Measurements from ENCODE around the gene COMMD1.

The COMMD1 gene

GRCh38 chr2:62010632-62011256 lies 105.3 kb downstream of the COMMD1 start:
- Histone ChIP-seq H3K9me2 (replicated peaks; ENCODE audit: insufficient read depth, low read length) (no peaks in the 10 kb centered on the region), H3K36me3 (replicated peaks; ENCODE audit: insufficient read depth, low read length) (no peaks in the 10 kb centered on the region), H3F3A (ENCODE audit: insufficient read depth, low read length) (no peaks in the 10 kb centered on the region), H3K9ac (ENCODE audit: low read length) (no peak overlapping the region), H4K20me1 (ENCODE audit: insufficient read depth, low read length) (no peaks in the 10 kb centered on the region), H3K4me1 (ENCODE audit: low read length) (no peaks in the 10 kb centered on the region), H3K4me2 (ENCODE audit: low read depth, low read length) (no peak overlapping the region), H3K4me3 (ENCODE audit: low read length) (no peak overlapping the region), H3K27ac (ENCODE audit: low read length) (no peak overlapping the region), H2AFZ (ENCODE audit: low read length) (no peak overlapping the region), H3K79me2 (ENCODE audit: low read length) (no peaks in the 10 kb centered on the region), H3K27me3 (replicated peaks; ENCODE audit: insufficient read depth, low read length) (no peaks in the 10 kb centered on the region), H3K9me3 (replicated peaks; ENCODE audit: insufficient read depth, low read length) (no peaks in the 10 kb centered on the region)
- no peak for TF ChIP-seq EZH2 (optimal IDR thresholded peaks at IDR 0.05; ENCODE audit: low read depth, low read length)
- no peak for TF ChIP-seq CTCF (IDR thresholded peaks at IDR 0.05; ENCODE audit: low read length)
- no peak for TF ChIP-seq EZH2phosphoT487 (IDR thresholded peaks at IDR 0.05; ENCODE audit: low read length)
- DNase-seq, result no peak

DNA sequence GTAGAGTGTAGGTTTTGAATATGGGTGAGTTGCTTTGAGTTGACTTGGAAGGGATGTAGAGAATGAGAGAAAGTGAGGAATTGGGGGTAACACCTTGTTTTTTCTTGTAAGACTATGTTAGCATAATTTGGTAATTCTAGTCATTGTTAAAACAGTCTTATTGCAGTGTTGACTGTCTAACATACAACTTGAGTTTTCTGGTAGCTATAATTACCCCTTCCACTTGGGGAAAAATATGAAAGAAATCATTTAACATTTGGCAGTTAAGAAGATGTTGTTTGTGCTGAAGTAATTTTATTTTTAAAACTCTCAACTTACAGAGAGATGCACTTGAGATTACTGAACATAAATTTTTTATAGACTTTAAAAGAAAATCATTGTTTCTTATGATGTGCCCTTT lies 108.2 kb downstream of the COMMD1 start:
- Histone ChIP-seq H3K36me3 (replicated peaks; ENCODE audit: insufficient read depth, low read length) (no peaks in the 10 kb centered on the region), H3K4me1 (ENCODE audit: low read length) (no peaks in the 10 kb centered on the region), H3F3A (ENCODE audit: insufficient read depth, low read length) (no peaks in the 10 kb centered on the region), H3K4me2 (ENCODE audit: low read depth, low read length) (no peak overlapping the region), H4K20me1 (ENCODE audit: insufficient read depth, low read length) (no peaks in the 10 kb centered on the region), H3K9me3 (replicated peaks; ENCODE audit: insufficient read depth, low read length) (no peaks in the 10 kb centered on the region), H3K9me2 (replicated peaks; ENCODE audit: insufficient read depth, low read length) (no peaks in the 10 kb centered on the region), H3K27ac (ENCODE audit: low read length) (no peak overlapping the region), H3K9ac (ENCODE audit: low read length) (no peak overlapping the region), H3K27me3 (replicated peaks; ENCODE audit: insufficient read depth, low read length) (no peaks in the 10 kb centered on the region), H3K79me2 (ENCODE audit: low read length) (no peaks in the 10 kb centered on the region), H3K4me3 (ENCODE audit: low read length) (no peak overlapping the region), H2AFZ (ENCODE audit: low read length) (no peak overlapping the region)
- no peak for DNase-seq
- no peak for TF ChIP-seq CTCF (IDR thresholded peaks at IDR 0.05; ENCODE audit: low read length)
- no peak for TF ChIP-seq EZH2phosphoT487 (IDR thresholded peaks at IDR 0.05; ENCODE audit: low read length)
- no peak for TF ChIP-seq EZH2 (optimal IDR thresholded peaks at IDR 0.05; ENCODE audit: low read depth, low read length)

DNA sequence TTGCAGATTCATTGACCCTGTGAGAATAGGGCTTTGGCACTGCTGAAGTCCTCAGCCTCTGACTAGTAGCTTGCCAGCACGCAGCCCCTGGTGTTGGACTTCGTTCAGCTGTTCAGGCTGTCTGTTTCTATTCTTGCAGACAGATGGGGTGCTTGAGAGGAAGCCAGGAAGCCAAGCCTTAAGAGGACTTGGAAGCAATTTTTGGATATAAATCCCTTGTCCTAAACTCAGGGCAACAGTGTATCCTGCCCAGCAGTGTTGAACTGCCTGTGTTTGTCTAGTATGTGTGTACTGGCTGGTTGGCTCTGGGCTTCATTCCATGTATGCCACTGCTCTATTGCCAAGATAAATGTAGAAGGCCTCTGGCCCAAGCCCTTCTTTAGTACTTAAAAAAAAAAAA lies 108.6 kb downstream of the COMMD1 start:
- Histone ChIP-seq H3K4me3 (ENCODE audit: low read length) (no peak overlapping the region), H3K27me3 (replicated peaks; ENCODE audit: insufficient read depth, low read length) (no peaks in the 10 kb centered on the region), H3K9ac (ENCODE audit: low read length) (no peak overlapping the region), H3K27ac (ENCODE audit: low read length) (no peak overlapping the region), H3K4me2 (ENCODE audit: low read depth, low read length) (no peak overlapping the region), H3K36me3 (replicated peaks; ENCODE audit: insufficient read depth, low read length) (no peaks in the 10 kb centered on the region), H3K9me3 (replicated peaks; ENCODE audit: insufficient read depth, low read length) (no peaks in the 10 kb centered on the region), H3K9me2 (replicated peaks; ENCODE audit: insufficient read depth, low read length) (no peaks in the 10 kb centered on the region), H3K4me1 (ENCODE audit: low read length) (no peaks in the 10 kb centered on the region), H3K79me2 (ENCODE audit: low read length) (no peaks in the 10 kb centered on the region), H2AFZ (ENCODE audit: low read length) (no peak overlapping the region), H4K20me1 (ENCODE audit: insufficient read depth, low read length) (no peaks in the 10 kb centered on the region), H3F3A (ENCODE audit: insufficient read depth, low read length) (no peaks in the 10 kb centered on the region)
- no peak for TF ChIP-seq EZH2 (optimal IDR thresholded peaks at IDR 0.05; ENCODE audit: low read depth, low read length)
- TF ChIP-seq CTCF (IDR thresholded peaks at IDR 0.05; ENCODE audit: low read length), result no peak
- no peak for TF ChIP-seq EZH2phosphoT487 (IDR thresholded peaks at IDR 0.05; ENCODE audit: low read length)
- DNase-seq, result no peak
